Parathyroid adenoma (tissue), 2 donors: ENCODE measurements around the gene COTL1.

ENCODE experiments used
- H2AFZ ChIP-seq: fragments of 300-600 bp; sonication (generic); one replicate; pipeline ENCODE4 v1.7.0; 2017; ENCODE audit warnings: antibody characterized with exemption, mild to moderate bottlenecking
- H3K27ac ChIP-seq: fragments of 300-600 bp; sonication (generic); one replicate; pipeline ENCODE4 v1.7.0; 2017
- H3K27me3 ChIP-seq: fragments of 300-600 bp; sonication (generic); one replicate; pipeline ENCODE4 v1.7.0; 2017; ENCODE audit warnings: low read length; ENCODE audit not compliant: control insufficient read depth, insufficient read depth
- H3K36me3 ChIP-seq: fragments of 300-600 bp; sonication (generic); one replicate; pipeline ENCODE4 v1.7.0; 2017; ENCODE audit warnings: low read length; ENCODE audit not compliant: control insufficient read depth, insufficient read depth
- H3K4me1 ChIP-seq: fragments of 300-600 bp; sonication (generic); one replicate; pipeline ENCODE4 v1.7.0; 2017; ENCODE audit warnings: control low read depth
- H3K4me2 ChIP-seq: fragments of 300-600 bp; sonication (generic); one replicate; pipeline ENCODE4 v1.7.0; 2017; ENCODE audit warnings: low read length
- H3K4me3 ChIP-seq: fragments of 300-600 bp; sonication (generic); one replicate; pipeline ENCODE4 v1.7.0; 2017; ENCODE audit warnings: low read depth, low read length
- H3K79me2 ChIP-seq: fragments of 300-600 bp; sonication (generic); one replicate; pipeline ENCODE4 v1.7.0; 2017; ENCODE audit warnings: control low read depth
- H3K9ac ChIP-seq: fragments of 300-600 bp; sonication (generic); one replicate; pipeline ENCODE4 v1.7.0; 2017; ENCODE audit warnings: mild to moderate bottlenecking
- H3K9me3 ChIP-seq: fragments of 300-600 bp; sonication (generic); one replicate; pipeline ENCODE4 v1.7.0; 2017; ENCODE audit warnings: low read length; ENCODE audit not compliant: control insufficient read depth
- TF ChIP-seq, protein P1 (sequence below): fragments of 300-600 bp; sonication (generic); IDR thresholded peaks from one replicate; pipeline ENCODE4 v1.7.0; 2017; ENCODE audit warnings: antibody characterized with exemption, mild to moderate bottlenecking
- donor health status: primary hyperparathyroidism.

COTL1 gene

GRCh38 chr16:84540194-84540593, 77.7 kb downstream of the COTL1 start:
- H3K9ac ChIP-seq, result no peak overlapping the region
- no peaks in the 10 kb centered on the region for H3K4me1 ChIP-seq
- no peak overlapping the region for H3K4me3 ChIP-seq
- no peaks in the 10 kb centered on the region for H3K27me3 ChIP-seq
- no peak overlapping the region for H3K27ac ChIP-seq
- H3K79me2 ChIP-seq, result no peaks in the 10 kb centered on the region
- TF ChIP-seq, protein P1, sequence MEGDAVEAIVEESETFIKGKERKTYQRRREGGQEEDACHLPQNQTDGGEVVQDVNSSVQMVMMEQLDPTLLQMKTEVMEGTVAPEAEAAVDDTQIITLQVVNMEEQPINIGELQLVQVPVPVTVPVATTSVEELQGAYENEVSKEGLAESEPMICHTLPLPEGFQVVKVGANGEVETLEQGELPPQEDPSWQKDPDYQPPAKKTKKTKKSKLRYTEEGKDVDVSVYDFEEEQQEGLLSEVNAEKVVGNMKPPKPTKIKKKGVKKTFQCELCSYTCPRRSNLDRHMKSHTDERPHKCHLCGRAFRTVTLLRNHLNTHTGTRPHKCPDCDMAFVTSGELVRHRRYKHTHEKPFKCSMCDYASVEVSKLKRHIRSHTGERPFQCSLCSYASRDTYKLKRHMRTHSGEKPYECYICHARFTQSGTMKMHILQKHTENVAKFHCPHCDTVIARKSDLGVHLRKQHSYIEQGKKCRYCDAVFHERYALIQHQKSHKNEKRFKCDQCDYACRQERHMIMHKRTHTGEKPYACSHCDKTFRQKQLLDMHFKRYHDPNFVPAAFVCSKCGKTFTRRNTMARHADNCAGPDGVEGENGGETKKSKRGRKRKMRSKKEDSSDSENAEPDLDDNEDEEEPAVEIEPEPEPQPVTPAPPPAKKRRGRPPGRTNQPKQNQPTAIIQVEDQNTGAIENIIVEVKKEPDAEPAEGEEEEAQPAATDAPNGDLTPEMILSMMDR, result no peak
- H3K9me3 ChIP-seq, result no peaks in the 10 kb centered on the region
- H3K4me2 ChIP-seq, result no peak overlapping the region
- H3K36me3 ChIP-seq, result no peaks in the 10 kb centered on the region
- H2AFZ ChIP-seq, result no peak overlapping the region

DNA sequence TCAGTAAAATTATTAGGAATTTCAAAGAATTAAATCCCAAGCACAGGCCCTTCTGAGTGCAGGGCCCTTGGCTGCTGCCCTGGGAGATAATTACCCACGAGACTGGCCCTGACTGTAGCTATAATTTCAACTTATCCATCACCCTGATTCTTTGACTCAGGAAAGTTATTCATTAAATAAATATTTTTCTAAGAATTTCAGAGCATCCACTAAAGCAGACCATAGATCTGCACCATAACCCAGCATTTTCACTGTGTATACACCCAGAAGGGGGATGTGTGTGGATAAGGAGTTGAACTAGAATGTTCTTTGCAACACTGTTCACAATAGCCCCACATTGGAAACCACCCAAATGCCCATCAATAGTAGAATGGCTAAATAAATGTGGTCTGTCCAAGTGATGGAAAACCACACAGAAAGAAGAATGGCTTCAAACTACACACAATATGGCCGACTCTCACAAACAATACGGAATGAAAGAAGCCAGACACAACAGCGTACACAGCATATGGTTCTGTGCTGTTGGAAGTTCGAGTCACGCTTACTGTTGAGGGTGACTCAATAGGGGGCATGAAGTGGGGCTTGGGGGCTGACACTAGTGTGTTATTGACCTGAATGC, 79.5 kb downstream of the COTL1 start:
- no peaks in the 10 kb centered on the region for H3K36me3 ChIP-seq
- no peak overlapping the region for H3K4me3 ChIP-seq
- no peaks in the 10 kb centered on the region for H3K4me1 ChIP-seq
- no peak overlapping the region for H3K9ac ChIP-seq
- H2AFZ ChIP-seq, result no peak overlapping the region
- no peaks in the 10 kb centered on the region for H3K9me3 ChIP-seq
- H3K79me2 ChIP-seq, result no peaks in the 10 kb centered on the region
- TF ChIP-seq, protein P1, result no peak
- no peaks in the 10 kb centered on the region for H3K27me3 ChIP-seq
- H3K4me2 ChIP-seq, result no peak overlapping the region
- no peak overlapping the region for H3K27ac ChIP-seq

GRCh38 chr16:84537491-84538151, 80.3 kb downstream of the COTL1 start:
- H3K27me3 ChIP-seq, result no peaks in the 10 kb centered on the region
- H3K4me1 ChIP-seq, result no peaks in the 10 kb centered on the region
- no peak overlapping the region for H3K9ac ChIP-seq
- no peaks in the 10 kb centered on the region for H3K9me3 ChIP-seq
- H3K79me2 ChIP-seq, result no peaks in the 10 kb centered on the region
- H3K4me3 ChIP-seq, result no peak overlapping the region
- H3K4me2 ChIP-seq, result no peak overlapping the region
- peak overlapping the region; percentile 25 for H3K27ac ChIP-seq
- no peak overlapping the region for H2AFZ ChIP-seq
- TF ChIP-seq, protein P1, result no peak
- H3K36me3 ChIP-seq, result no peaks in the 10 kb centered on the region

DNA sequence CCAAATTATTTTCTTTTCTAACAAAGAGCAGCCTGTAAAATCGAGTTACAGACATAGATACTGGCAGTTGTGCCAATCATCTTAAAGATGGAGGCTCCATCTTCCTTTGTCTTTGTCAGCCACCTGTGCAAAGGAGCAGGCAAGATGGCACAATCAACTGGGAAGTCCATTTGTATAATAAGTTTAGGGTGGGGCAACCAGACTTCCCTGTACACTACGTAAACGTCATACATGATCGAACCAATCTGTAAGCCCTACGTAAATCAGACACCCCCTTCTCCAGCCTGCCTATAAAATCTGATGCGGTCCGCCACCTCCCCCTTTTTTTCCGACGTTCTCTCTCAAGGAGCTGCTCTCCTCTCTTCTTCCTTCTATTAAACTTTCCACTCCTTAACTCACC, 82.0 kb downstream of the COTL1 start:
- no peaks in the 10 kb centered on the region for H3K79me2 ChIP-seq

More for the DNA sequence above, 82.0 kb downstream of the COTL1 start:
- Histone ChIP-seq H3K9ac (no peak overlapping the region), H3K4me1 (no peaks in the 10 kb centered on the region), H3K9me3 (no peaks in the 10 kb centered on the region), H3K36me3 (no peaks in the 10 kb centered on the region), H2AFZ (no peak overlapping the region), H3K4me3 (no peak overlapping the region), H3K27me3 (no peaks in the 10 kb centered on the region), H3K4me2 (no peak overlapping the region), H3K27ac (no peak overlapping the region)
- TF ChIP-seq, protein P1, result no peak
